HG02885 (cell line): ENCODE measurements around the gene OTOA.
"Not testable (repeated sequence)": the region's sequence is repeated elsewhere in the genome, so short reads cannot be mapped to it uniquely, and the experiment has no call there.

Source experiments
- ATAC-seq: cut with Tn5 transposase; IDR thresholded peaks from one replicate; pipeline ENCODE4 v1.9.1; 2021; ENCODE audit warnings: mild to moderate bottlenecking; ENCODE audit not compliant: unreplicated experiment, poor library complexity

OTOA gene

DNA sequence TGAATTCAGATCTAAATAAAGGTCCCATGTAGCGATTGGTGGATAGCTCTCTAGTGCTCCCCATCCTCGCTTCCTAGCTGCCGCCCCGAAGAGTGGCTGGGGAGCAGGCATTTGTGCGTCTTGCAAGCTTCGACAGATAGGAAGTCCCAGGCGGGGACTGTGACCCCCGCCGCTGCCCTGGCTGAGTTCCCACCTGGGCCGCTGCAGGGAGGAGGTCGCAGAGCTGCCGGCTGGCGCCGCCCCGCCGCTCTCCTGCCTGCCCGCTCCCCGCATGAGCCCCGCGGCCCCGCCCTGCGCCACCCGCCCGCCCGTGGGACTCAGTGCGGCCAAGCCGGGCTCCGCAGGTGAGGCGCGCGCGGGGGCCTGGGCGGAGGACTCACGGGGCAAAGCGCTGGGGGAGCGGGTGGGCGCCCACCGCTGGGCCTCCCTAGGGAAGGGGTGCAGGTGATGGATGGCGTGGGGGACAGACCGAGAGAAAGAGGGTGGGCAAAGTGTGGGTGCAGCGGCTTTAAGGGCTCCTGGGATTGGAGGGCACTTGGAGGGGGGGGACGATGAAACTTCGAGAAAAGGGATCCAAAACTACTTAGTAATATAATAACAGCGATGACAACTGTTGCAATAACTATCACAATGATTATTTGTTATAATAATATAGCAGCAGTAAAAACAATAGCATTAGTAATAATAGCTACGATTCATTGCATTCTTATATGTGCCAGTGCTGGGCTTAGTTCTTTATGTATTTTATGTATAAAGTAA is at the start of gene OTOA:
Gene OTOA (plus strand): TSS at position 80 of the 759 bp plus-strand sequence. CDS start 14,547 bp downstream, outside the sequence.
- ATAC-seq: no peak

- ATAC-seq: no peak
Observed at GRCh38 chr16:21614896-21615295, 48.9 kb upstream of the OTOA start.

DNA sequence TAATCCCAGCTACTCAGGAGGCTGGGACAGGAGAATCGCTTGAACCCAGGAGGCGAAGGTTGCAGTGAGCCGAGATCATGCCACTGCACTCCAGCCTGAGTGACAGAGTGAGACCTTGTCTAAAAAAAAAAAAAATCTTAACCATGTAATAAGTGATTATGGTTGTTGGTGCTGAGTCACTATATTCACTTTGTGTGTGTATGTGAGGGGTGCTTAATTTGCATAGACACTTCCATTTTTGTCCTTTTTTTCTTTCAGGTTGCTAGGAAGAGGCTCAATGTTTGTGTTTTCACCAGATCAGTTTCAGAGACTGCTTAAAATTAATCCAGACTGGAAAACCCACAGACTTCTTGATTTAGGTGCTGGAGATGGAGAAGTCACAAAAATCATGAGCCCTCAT is 46.2 kb upstream of the OTOA start:
- ATAC-seq: no peak

GRCh38 chr16:21618281-21618680 is 45.5 kb upstream of the OTOA start:
- no peak for ATAC-seq

DNA sequence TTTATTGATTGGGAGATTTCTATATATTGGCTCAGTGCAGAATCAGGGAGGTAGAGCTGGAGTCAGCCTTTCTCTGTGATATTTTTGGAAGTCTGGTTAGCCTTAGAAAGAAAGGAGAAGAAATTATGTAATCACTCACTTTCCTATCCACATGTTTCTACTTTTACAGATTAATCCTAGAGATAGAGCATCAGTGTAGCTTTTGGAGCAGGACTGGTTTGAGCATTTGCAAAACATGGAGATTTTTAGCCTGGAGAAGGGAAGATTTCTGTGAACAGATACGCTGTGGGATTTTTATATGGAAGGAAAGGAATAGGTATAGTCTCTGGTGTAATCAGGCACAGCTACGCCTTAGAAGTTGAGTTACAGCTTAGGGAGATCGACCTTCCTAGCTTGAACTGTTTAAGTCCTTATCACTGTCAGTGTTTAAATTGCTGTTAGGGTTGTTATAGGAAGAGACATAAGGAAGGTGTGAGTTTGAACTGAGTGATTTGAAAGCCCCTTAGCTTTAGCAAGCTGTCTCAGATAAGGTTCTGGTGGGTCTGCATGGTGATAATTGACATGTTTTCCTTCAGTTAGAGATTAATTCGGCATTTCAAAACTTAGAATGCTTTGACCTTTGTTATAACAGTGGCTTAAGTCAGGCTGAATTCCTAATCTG is 43.9 kb upstream of the OTOA start:
- no peak for ATAC-seq

DNA sequence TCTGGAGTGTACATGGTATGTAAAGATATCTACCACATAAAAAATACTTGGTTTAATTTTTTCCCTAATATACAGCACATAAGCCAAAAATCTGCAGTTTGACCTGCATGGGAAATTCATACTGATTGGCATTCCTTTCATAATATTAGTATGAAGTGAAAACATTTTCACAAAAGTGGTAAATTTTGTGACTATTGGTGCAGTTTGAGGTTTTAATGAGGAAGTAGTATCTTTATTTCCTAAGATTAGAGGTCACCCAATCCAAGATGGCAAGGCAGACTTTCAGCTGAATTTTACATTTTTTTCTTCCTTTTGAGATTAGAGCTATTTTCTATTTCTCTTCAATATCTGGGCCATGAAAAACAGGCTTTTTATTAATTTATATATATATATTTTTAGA is 43.2 kb upstream of the OTOA start:
- ATAC-seq: no peak

DNA sequence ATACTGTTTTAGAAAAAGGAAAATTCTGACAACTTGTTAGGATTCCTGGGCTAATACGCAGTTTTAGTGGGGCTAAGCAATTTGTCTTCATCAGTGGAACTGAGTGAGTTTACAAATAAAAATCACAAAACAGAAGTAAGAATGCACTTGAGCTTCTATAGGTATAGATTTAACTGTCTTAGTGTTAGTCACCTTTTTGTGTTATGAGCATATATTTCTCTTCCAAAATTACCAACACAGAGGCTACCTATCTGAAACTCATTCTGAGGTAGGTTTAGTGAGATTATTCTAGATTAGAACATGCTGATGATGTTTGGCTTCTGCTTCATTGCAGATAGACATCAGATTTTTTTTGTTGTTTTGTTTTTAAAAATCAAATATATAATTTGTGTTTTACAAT is 41.2 kb upstream of the OTOA start:
- no peak for ATAC-seq

DNA sequence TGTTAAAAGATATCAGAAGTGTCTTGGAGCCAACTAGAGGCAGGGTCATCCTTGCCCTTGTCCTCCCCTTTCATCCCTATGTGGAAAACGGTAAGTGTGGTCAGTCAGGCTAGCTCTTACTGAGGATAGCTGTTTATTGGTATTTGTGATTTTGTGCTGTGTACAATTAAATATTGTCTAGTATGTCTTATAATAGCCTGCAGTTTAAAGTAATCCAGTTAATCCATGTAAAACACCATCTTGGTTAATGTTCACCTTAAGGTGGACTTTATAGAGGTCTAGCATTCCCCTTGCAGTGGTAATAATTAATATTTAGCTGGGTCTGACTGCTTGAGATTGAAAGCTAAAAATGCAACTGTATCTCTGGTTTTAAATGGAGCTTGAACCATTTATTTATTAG is 38.7 kb upstream of the OTOA start:
- no peak for ATAC-seq

GRCh38 chr16:21626659-21627277 is 37.0 kb upstream of the OTOA start:
- no peak for ATAC-seq

GRCh38 chr16:21628121-21628726 is 35.5 kb upstream of the OTOA start:
- no peak for ATAC-seq

- no peak for ATAC-seq
Observed at GRCh38 chr16:21628772-21629171, 35.0 kb upstream of the OTOA start.

DNA sequence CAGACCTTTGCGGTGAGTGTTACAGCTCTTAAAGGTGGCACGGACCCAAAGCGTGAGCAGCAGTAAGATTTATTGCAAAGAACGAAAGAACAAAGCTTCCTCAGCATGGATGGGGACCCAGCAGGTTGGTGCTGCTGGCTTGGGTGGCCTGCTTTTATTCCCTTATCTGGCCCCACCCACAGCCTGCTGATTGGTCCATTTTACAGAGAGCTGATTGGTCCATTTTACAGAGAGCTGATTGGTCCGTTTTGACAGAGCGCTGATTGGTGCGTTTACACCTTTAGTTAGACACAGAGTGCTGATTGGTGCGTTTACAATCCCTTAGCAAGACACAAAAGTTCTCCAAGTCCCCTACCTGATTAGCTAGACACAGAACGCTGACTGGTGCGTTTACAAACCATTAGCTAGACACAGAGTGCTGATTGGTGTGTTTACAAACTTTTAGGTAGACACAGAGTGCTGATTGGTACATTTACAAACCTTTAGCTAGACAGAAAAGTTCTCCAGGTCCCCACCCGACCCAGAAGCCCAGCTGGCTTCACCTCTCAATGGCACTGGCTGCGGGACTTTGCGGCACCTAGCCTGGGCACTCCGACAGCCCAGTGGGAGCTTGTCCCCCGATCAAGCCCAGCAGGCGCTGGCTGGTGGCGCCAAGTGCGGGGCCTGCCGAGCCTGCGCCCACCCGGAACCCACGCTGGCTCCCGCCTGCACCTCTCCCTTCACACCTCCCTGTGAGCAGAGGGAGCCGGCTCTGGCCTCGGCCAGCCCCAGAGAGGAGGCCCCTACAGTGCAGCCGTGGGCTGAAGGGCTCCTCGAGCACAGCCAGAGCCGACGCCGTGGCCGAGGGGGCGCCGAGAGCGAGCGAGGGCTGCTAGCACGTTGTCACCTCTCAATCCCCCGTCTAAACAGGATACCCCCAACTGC is 33.9 kb upstream of the OTOA start:
- not testable (repeated sequence) for ATAC-seq

DNA sequence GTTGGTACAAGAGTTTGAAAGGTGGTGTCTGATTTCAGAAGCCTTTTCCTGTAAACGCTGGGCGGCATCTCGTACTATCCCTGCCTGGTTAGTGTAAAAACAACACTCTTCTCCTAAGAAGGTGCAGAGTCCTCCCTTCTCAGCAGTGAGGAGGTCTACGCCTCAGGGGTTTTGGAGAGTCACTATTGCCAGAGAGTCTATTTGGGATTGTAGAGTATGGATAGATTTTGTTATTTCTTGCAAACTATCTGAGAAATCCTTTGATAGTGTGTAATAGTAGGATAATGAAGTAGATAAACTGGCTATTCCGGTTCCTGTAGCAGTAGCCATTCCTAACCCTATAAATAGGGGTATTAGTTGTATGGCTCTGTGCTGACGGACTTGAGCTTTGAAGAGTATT is 32.9 kb upstream of the OTOA start:
- ATAC-seq: not testable (repeated sequence)

- not testable (repeated sequence) for ATAC-seq
Observed at GRCh38 chr16:21631376-21631775, 32.4 kb upstream of the OTOA start.

DNA sequence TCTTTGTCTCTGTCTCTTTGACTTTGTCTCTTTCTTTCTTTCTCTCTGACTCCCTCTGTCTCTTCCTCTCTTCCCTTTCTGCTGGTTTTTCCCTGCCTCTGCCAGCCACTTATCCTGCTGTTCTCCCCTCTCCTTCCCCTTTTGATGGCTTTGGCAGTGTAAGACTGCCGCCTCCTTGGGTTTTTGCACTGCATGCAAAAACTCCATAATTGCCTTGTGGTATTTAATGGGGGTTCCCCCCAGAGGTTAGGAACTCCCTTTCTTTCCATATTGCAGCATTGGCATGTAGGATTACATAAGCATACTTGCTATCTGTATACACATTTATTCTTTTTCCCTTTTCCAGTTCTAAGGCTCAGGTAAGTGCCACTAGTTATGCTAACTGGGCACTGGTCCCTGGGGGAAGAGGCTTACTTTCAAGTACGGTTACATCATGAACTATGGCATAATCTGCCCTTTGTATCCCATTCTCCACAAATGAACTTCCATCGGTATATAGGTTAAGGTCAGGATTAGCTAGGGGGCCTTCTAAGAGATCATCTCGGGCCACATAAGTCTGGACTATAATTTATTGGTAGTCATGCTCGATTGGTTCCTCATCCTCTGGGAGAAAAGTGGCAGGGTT is 31.7 kb upstream of the OTOA start:
- not testable (repeated sequence) for ATAC-seq

GRCh38 chr16:21634216-21634615 is 29.6 kb upstream of the OTOA start:
- ATAC-seq: no peak

DNA sequence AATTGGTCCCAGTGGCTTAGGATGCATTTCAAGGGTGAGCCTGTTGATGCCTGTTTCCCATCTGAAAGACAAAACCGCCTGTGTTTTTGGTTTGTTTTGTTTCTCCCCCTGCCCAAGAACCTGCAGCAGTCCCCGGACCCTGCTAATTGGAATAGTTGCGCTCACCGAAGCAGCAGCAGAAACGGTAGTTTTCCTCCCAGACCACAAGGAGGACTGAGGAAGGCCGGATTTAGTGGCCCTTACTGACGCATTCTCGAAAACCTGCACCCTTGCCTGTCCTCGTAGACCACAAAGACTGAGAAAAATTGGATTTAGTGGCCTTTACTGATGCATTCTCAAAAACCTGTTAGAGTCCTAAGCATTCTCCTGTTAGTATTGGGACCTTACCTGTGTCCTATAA is 28.1 kb upstream of the OTOA start:
- not testable (repeated sequence) for ATAC-seq

DNA sequence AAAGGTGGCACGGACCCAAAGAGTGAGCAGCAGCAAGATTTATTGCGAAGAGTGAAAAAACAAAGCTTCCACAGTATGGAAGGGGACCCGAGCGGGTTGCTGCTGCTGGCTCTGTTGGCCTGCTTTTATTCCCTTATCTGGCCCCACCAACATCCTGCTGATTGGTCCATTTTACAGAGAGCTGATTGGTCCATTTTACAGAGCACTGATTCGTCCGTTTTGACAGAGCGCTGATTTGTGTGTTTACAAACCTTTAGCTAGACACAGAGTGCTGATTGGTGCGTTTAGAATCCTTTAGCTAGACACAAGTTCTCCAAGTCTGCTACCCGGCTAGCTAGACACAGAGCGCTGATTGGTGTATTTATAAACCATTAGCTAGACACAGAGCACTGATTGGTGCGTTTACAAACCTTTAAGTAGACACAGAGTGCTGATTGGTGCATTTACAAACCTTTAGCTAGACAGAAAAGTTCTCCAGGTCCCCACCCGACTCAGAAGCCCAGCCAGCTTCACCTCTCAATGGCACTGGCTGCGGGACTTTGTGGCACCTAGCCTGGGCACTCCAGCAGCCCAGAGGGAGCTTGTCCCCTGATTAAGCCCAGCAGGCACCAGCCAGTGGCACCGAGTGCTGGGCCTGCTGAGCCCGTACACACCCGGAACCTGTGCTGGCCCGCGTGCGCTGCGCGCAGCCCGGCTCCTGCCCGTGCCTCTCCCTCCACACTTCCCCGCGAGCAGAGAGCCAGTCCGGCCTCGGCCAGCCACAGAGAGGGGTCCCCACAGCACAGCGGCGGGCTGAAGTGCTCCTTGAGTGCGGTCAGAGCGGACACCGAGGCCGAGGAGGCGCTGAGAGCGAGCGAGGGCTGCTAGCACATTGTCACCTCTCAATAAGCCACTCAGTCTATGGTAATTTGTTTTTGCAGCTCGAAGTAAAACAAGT is 26.5 kb upstream of the OTOA start:
- no peak for ATAC-seq

DNA sequence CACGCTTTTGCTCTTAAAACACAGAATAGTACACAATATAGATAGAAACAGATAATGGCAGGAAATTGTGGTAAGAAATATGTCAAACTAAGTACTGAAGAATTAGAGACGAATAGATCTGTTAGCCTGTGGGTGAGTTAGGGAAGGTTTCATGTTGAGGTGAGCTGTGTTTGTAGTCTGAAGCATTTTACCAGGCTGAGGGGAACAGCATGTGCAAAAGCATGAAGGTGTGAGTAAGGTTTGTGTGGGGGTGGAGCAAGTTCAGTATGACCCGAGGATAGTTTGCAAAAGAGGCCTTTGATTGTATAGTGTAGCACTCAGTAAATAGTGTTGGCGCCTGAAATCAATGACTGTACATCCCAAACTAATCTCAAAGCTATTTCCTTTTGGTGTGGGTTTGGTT is 25.2 kb upstream of the OTOA start:
- ATAC-seq: no peak
